Fibroblast of mammary gland (primary cell): ENCODE data around the gene PRKD3.

ENCODE experiments used
- DNase-seq: peaks from one replicate; pipeline ENCODE4 v3.0.0-alpha.2; 2010; ENCODE audit warnings: low read depth
- H3K4me3 ChIP-seq: 2 replicates; pipeline ENCODE4 v1.5.1; 2011; ENCODE audit warnings: low read depth, mild to moderate bottlenecking, low read length, moderate library complexity; ENCODE audit not compliant: control insufficient read depth
- CTCF ChIP-seq: conservative IDR thresholded peaks from 2 replicates; pipeline ENCODE4 v1.5.1; 2011; ENCODE audit warnings: low read depth, low read length, inconsistent platforms; ENCODE audit not compliant: control insufficient read depth, insufficient read depth

The PRKD3 gene

DNA sequence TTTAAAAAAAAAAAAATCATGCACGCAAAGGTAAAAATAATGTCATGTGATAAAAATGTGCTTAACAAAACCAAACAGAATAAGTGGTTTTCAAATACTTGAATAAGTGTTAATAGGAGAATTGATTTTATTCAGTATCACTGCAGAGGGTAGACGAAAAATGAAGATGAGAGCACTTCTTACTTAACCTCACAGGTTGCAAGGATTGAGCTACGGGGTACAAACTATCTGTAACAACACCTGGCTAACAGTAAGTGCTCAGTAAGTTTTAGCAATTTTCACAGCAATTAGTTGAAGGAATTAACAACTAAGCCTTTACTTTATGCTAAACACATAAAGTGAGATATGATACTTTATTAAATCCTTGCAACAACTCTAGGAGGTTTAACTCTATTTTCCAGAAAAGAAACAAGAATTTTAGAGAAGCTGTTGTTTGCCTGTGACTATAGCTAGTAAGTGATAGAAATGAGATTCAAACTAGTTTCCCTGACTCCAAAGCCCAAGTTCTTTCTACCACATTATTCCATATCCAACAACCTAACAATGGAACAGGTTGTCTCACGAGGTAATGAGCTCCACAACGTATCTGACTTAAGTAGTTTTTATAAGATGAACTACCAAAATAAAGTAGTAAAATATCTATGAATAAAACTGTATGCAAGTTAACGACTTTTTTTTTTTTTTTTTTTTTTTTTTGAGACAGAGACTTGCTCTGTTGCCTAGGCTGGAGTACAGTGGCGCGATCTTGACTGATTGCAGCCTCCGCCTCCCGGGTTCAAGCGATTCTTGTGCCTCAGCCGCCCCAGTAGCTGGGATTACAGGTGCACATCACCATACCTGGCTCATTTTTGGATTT, 4.7 kb downstream of the PRKD3 start:
- no peak for DNase-seq
- H3K4me3 ChIP-seq: no peak overlapping the region
- TF ChIP-seq CTCF: no peak

DNA sequence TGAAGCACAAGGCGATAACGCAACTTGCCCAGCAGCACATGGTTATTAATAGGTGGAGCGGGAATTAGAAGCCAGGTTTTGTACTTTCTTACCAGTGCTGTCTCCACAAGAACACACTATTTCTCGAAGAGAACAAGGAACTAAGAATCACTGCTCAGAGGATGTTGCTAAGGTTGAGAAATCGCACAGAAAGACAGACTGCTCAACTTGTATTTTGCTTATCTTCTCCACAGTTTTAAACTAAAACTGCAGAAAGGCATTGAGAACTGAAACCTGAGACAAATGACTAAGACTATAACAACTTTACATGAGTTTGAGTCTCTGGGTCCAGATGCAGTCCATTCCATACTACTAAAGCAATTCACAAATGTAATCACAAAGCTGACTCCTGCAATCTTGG, 6.2 kb downstream of the PRKD3 start:
- peak; percentile 55 for DNase-seq
- TF ChIP-seq CTCF: no peak
- H3K4me3 ChIP-seq: no peak overlapping the region

GRCh38 chr2:37317746-37318145, 6.9 kb downstream of the PRKD3 start:
- TF ChIP-seq CTCF: no peak
- DNase-seq: no peak
- no peak overlapping the region for H3K4me3 ChIP-seq

GRCh38 chr2:37316181-37316580, 8.5 kb downstream of the PRKD3 start:
- DNase-seq: no peak
- no peak for TF ChIP-seq CTCF
- H3K4me3 ChIP-seq: no peak overlapping the region

- no peak overlapping the region for H3K4me3 ChIP-seq
- DNase-seq: no peak
- TF ChIP-seq CTCF: no peak
Measured at GRCh38 chr2:37315364-37315763, 9.3 kb downstream of the PRKD3 start.

DNA sequence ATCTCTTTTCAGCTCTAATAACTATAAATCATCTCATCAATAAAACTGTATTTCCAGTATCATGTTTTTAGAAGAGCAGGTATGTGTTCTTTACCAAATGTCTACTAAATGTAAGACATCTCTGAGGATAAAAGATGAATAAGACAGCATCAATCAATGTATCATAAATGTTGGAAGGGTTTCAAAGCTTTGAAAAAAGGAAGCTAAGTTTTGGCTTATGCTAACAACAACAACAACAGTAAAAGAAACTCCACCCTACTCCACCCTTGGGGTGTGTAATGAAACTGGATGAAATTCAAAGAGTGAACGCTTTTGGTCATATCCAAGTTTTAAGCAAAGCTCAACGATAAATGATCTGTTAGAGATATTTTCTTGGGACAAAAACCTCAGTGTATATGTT, 17.1 kb downstream of the PRKD3 start:
- DNase-seq: no peak
- TF ChIP-seq CTCF: no peak
- no peak overlapping the region for H3K4me3 ChIP-seq
